Epithelial cell of proximal tubule (primary cell): ENCODE measurements around the gene INMT. TPM values are rescaled to one million over a fixed set of nuclear protein-coding genes. Genes with fewer than 3 reads are reported as not detected.
"Not testable (repeated sequence)": the region's sequence is repeated elsewhere in the genome, so short reads cannot be mapped to it uniquely, and the experiment has no call there.

Experiments
- DNase-seq: peaks from one replicate; pipeline ENCODE4 v3.0.0-alpha.2; 2011; ENCODE audit warnings: low read depth
- H3K4me3 ChIP-seq: 2 replicates; pipeline ENCODE4 v1.5.1; 2011; ENCODE audit warnings: low read depth, mild to moderate bottlenecking, low read length
- CTCF ChIP-seq: conservative IDR thresholded peaks from 2 replicates; pipeline ENCODE4 v1.5.1; 2012; ENCODE audit warnings: low read depth, mild to moderate bottlenecking, low read length
- total RNA-seq: library from RNA; depleted of rRNA; stranded (reverse); fragments of >200 nt; gene quantifications from 2 replicates; pipeline ENCODE4 v1.2.3, GENCODE V29; 2015

Gene INMT
- total RNA-seq, 1 donor from 2014 or later: 0.81 TPM

DNA sequence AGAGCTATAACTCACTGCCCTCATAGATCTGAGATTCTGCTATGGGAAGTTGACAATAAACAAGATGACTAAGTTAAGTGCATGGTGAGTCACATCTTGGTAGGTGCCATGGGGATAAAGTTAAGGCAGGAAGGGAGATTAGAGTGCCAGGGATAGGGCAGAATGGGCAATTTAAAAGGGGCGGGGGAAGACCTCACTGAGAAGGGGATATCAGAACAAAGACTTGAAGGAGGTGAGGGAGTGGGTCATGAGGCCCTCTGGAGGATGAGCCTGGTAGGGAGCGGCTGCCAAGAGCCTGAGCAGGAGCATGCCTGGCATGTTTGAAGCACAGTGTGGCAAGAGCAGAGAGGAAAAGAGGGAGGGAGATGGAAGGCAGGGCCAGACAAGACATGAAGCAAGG lies 34.8 kb upstream of the INMT start:
- no peak for DNase-seq
- no peak for TF ChIP-seq CTCF
- no peak overlapping the region for H3K4me3 ChIP-seq

GRCh38 chr7:30719434-30719833 lies 32.5 kb upstream of the INMT start:
- DNase-seq, H3K4me3 ChIP-seq: not testable (repeated sequence)

DNA sequence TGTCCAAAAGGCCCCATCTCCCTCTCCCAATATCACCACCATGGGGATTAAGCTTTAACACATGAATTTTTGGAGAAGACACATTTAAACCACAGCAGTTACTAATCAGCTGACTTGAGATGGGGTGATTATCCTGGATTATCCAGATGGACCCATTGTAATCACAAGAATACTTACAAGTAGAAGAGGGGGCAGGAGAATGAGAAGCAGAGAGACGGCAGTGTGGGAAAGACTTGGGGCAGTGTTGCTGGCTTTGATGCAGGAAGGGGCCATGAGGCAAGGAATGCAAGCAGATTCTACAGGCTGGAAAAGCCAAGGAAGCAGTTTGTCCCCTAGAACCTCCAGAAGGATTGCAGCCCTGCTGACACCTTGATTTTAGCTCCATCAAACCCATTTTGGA lies 30.7 kb upstream of the INMT start:
- no peak for TF ChIP-seq CTCF
- DNase-seq: no peak
- H3K4me3 ChIP-seq: no peak overlapping the region

- DNase-seq: no peak
- TF ChIP-seq CTCF: no peak
- no peak overlapping the region for H3K4me3 ChIP-seq
These were observed 29.7 kb upstream of the INMT start for GRCh38 chr7:30722187-30722586.

- no peak overlapping the region for H3K4me3 ChIP-seq
- TF ChIP-seq CTCF: no peak
- DNase-seq: no peak
These were observed 29.3 kb upstream of the INMT start for GRCh38 chr7:30722671-30723070.

- H3K4me3 ChIP-seq: no peak overlapping the region
- no peak for DNase-seq
- no peak for TF ChIP-seq CTCF
These were observed 28.2 kb upstream of the INMT start for GRCh38 chr7:30723776-30724175.

GRCh38 chr7:30726296-30727006 lies 25.5 kb upstream of the INMT start:
- TF ChIP-seq CTCF: no peak
- no peak overlapping the region for H3K4me3 ChIP-seq
- no peak for DNase-seq
